Activated CD4-positive, alpha-beta T cell treated with anti-CD3 and anti-CD28 coated beads, Interleukin-2, amount 10 ng/mL, durations not matched to agents 7 days and 5 days (primary cell): ENCODE results near the gene WASF1. TPM values are rescaled to one million over a fixed set of nuclear protein-coding genes. Genes with fewer than 3 reads are reported as not detected.
A peak's percentile ranks its signal among the peaks of the same experiment; 100 is the strongest.

ENCODE experiments used
- CTCF ChIA-PET: fragments of 350-600 bp; sonication (Branson Sonifier 250); formaldehyde crosslinking; loops from one replicate; lab custom pipeline; 2021; ENCODE audit warnings: antibody characterized with exemption; lab: Charles Lee
- POLR2A ChIA-PET: fragments of 350-600 bp; sonication (Branson Sonifier 250); formaldehyde crosslinking; loops from one replicate; lab custom pipeline; 2021; ENCODE audit warnings: antibody characterized with exemption; lab: Charles Lee
- DNase-seq: peaks from one replicate; pipeline ENCODE4 v3.0.0-alpha.2; 2020
- H3K27ac Mint-ChIP-seq: one replicate; pipeline ENCODE4 v1.8.0; 2021; ENCODE audit warnings: mild to moderate bottlenecking, moderate library complexity, mixed read lengths
- H3K27me3 Mint-ChIP-seq: one replicate; pipeline ENCODE4 v1.8.0; 2021; ENCODE audit warnings: mixed read lengths
- H3K36me3 Mint-ChIP-seq: one replicate; pipeline ENCODE4 v1.8.0; 2021; ENCODE audit warnings: low read depth, mixed read lengths
- H3K4me1 Mint-ChIP-seq: one replicate; pipeline ENCODE4 v1.8.0; 2021; ENCODE audit warnings: mixed read lengths
- H3K4me3 Mint-ChIP-seq: one replicate; pipeline ENCODE4 v1.8.0; 2021; ENCODE audit warnings: mild to moderate bottlenecking, moderate library complexity, mixed read lengths
- H3K9me3 Mint-ChIP-seq: one replicate; pipeline ENCODE4 v1.8.0; 2021; ENCODE audit warnings: mixed read lengths
- total RNA-seq, 2 experiments: library from RNA; stranded (reverse); gene quantifications; one replicate each; pipeline ENCODE4 v1.2.3, GENCODE V29; 2021

WASF1 gene
- total RNA-seq, 2 experiments from 2014 or later, result 0.45 to 0.46 TPM

GRCh38 chr6:110191477-110191876, 12.0 kb upstream of the WASF1 start:
- CTCF ChIA-PET, result no interaction called here

DNA sequence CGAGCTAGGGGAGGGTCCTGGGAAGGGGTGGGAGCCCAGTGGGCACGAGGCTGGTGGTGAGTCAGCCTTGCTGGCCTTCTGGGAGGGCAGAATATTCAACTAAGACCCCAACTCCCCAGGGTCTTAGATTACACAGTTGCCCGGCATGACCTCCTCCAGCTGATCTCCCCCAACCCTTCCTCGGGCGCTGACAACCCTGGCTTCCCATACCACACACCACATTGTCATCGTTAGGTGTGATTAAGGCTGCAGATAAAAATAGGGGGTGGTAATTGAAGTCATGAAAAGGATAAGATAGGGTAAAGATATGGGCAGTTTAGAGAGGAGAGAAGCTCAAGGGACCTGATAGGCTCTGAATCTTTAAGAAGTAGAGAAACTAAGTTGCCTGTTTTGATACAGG, 11.3 kb upstream of the WASF1 start:
- no peak for DNase-seq
- no peak overlapping the region for H3K27ac Mint-ChIP-seq
- ChIA-PET POLR2A (no interaction called here), CTCF (no interaction called here)
- no peaks in the 10 kb centered on the region for H3K9me3 Mint-ChIP-seq
- peaks cover 17% of the 10 kb centered on the region for H3K36me3 Mint-ChIP-seq
- peaks cover 16% of the 10 kb centered on the region for H3K4me1 Mint-ChIP-seq
- no peak overlapping the region for H3K4me3 Mint-ChIP-seq
- H3K27me3 Mint-ChIP-seq, result no peaks in the 10 kb centered on the region

More at GRCh38 chr6:110191477-110191876, 12.0 kb upstream of the WASF1 start:
- H3K36me3 Mint-ChIP-seq, result peaks cover 16% of the 10 kb centered on the region
- H3K27me3 Mint-ChIP-seq, result no peaks in the 10 kb centered on the region
- POLR2A ChIA-PET, result no interaction called here
- no peak overlapping the region for H3K27ac Mint-ChIP-seq
- no peaks in the 10 kb centered on the region for H3K9me3 Mint-ChIP-seq
- no peak for DNase-seq
- no peak overlapping the region for H3K4me3 Mint-ChIP-seq
- peaks cover 10% of the 10 kb centered on the region for H3K4me1 Mint-ChIP-seq

- H3K4me3 Mint-ChIP-seq, result no peak overlapping the region
Observed at GRCh38 chr6:110188791-110189190, 9.3 kb upstream of the WASF1 start.

DNA sequence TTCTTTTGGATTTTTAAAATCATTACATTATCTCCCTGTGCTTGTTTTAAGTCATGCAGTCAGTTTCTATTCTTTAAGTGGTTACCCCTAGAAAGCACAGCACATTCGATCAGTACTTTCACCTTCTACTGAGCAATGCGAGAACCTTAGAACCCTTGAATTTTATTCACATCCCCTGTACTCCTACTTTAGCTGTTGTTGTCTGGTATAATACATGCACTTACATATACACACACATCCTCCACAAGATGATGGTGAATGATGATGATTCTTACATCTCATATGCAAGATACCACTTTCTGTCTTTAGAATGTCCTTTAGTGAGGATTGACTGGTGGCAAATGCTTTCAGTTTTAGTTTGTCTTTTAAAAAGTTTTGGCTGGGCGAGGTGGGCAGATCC, 6.4 kb upstream of the WASF1 start:
- ChIA-PET POLR2A (no interaction called here), CTCF (no interaction called here)
- no peaks in the 10 kb centered on the region for H3K27me3 Mint-ChIP-seq

More at GRCh38 chr6:110188791-110189190, 9.3 kb upstream of the WASF1 start:
- ChIA-PET CTCF (interaction anchor here (1.0 to 1.2 kb wide), 2 partner anchors 10 to 16 kb away, joined by 3 read pairs; no protein-coding TSS in a partner anchor), POLR2A (no interaction called here)
- peaks cover 7% of the 10 kb centered on the region for H3K36me3 Mint-ChIP-seq
- H3K9me3 Mint-ChIP-seq, result no peaks in the 10 kb centered on the region
- H3K4me1 Mint-ChIP-seq, result peaks cover 25% of the 10 kb centered on the region
- DNase-seq, result no peak
- H3K27me3 Mint-ChIP-seq, result no peaks in the 10 kb centered on the region
- no peak overlapping the region for H3K27ac Mint-ChIP-seq

GRCh38 chr6:110183292-110183885, 3.9 kb upstream of the WASF1 start:
- H3K4me3 Mint-ChIP-seq, result no peak overlapping the region
- H3K36me3 Mint-ChIP-seq, result peaks cover 3% of the 10 kb centered on the region
- no peak for DNase-seq
- peaks cover 2% of the 10 kb centered on the region for H3K27me3 Mint-ChIP-seq
- ChIA-PET POLR2A (no interaction called here), CTCF (no interaction called here)
- peaks cover 23% of the 10 kb centered on the region for H3K4me1 Mint-ChIP-seq
- no peaks in the 10 kb centered on the region for H3K9me3 Mint-ChIP-seq
- no peak overlapping the region for H3K27ac Mint-ChIP-seq

More for the DNA sequence above, 6.4 kb upstream of the WASF1 start:
- Mint-ChIP-seq H3K4me3 (peak overlapping the region; percentile 16), H3K27ac (peak overlapping the region; percentile 56), H3K36me3 (peaks cover 3% of the 10 kb centered on the region), H3K9me3 (no peaks in the 10 kb centered on the region), H3K4me1 (peaks cover 25% of the 10 kb centered on the region)
- DNase-seq, result no peak

DNA sequence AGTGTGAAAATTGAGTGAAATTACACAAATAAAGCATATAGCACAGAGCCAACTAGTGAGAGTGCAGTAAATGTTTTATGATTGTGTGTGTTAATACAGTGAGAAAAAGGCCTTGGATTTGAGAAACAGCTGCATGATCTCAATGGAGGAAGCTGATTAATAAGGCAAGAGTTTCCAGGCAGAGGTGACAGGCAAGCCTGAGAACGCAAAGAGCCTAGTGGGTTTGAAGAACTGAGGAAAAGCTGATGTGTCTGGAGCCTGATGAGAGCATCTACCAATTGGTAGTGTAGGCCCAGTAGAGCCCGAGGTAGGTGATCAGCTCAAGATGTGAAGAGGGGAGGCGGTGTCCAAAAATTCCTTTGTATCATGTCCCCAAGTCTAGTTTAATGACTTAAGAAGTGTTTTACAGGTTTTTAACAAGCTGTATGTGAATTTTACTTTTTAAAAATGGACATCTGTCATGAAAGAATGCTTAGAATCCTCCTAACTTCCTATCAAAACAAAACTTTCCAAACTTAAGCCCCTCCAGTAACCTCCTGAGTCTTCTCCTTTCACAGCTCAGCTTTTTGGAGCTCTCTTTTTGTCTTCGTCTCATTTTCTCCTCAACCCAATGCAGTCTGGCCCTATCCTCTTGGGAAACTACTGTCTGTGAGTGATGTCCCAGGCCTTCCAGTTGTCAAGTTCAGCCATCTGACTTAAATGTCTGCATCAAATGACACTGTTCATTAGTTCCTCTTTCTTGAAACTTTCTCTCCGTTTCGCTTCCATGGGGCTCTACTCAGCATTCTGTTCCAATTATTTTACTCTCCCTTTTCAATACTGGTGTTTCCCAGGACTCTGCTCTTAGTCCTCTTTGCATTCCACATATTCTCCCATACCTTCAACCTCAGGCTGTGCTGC, 1.9 kb upstream of the WASF1 start:
- no peak overlapping the region for H3K27ac Mint-ChIP-seq
- H3K4me3 Mint-ChIP-seq, result no peak overlapping the region
- DNase-seq, result peak; percentile 6
- CTCF ChIA-PET, result interaction anchor here (0.6 to 0.8 kb wide), 3 partner anchors 15 to 797 kb away, joined by 3 to 4 read pairs (median 3); no protein-coding TSS in a partner anchor
- peaks cover 8% of the 10 kb centered on the region for H3K27me3 Mint-ChIP-seq
- peaks cover 20% of the 10 kb centered on the region for H3K4me1 Mint-ChIP-seq
- no peaks in the 10 kb centered on the region for H3K36me3 Mint-ChIP-seq
- no peaks in the 10 kb centered on the region for H3K9me3 Mint-ChIP-seq
- POLR2A ChIA-PET, result no interaction called here

GRCh38 chr6:110180228-110181008, 948 bp upstream of the WASF1 start, which contains the start of gene CDC40:
CDC40 (plus strand) TSS chr6:110180427; CDS start chr6:110180445, 18 bp downstream.
- Mint-ChIP-seq H3K4me3 (no peak within 1 kb of the TSS), H3K9me3 (no peaks in the 10 kb centered on the region), H3K4me1 (peaks cover 12% of the 10 kb centered on the region), H3K27ac (no peak within 1 kb of the TSS), H3K36me3 (no peaks in the 10 kb centered on the region), H3K27me3 (peaks cover 10% of the 10 kb centered on the region)
- peak; percentile 70 for DNase-seq
- ChIA-PET POLR2A (interaction anchor here (0.6 kb wide), 1 partner anchor 1826 kb away, joined by 6 read pairs; no protein-coding TSS in a partner anchor), CTCF (interaction anchor here (0.6 to 2.4 kb wide), 5 partner anchors 16 to 796 kb away, joined by 3 to 8 read pairs (median 4); no protein-coding TSS in a partner anchor)

DNA sequence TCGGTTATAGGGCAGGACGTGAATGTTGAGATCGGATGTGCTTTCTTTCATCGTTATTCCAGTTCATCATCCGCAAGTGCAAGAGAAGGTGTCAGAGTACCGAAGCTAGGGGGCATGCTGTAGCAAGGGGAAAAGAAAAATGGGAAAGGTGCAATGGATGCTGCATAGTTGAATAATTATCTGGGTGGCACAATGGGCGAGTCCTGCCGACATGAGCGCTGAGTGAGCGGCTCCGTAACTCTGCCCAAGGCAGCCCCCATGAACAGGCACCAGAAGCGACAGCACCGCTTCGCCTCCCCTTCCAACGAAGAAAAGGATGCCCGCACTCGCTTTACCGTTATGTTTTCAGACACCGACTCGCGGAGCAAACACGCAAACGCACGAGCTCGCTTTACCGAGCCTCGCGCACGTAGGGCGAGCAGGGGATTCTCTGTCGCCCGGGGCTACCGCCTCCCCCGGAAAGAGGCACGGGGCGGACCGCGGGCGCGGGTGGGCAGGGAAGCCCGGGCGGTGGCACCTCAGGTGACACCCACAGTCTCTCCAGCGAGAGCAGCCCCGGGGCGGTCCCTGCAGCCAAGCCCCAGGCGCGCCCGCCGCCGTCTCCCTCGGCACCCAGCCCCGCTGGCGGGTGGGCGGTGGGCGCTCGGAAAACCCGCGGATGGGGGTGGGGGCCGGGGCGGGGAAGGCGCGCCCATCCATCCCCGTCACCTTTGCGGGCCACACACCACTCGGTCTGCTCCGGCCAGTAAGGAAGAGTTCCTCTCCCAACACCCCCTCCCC, 654 bp downstream of the WASF1 start:
- Mint-ChIP-seq H3K4me1 (peaks cover 6% of the 10 kb centered on the region), H3K27ac (peak overlapping the region; percentile 27), H3K9me3 (no peaks in the 10 kb centered on the region), H3K36me3 (no peaks in the 10 kb centered on the region), H3K4me3 (peak overlapping the region; percentile 79), H3K27me3 (peaks cover 24% of the 10 kb centered on the region)
- POLR2A ChIA-PET, result interaction anchor here (0.6 kb wide), 1 partner anchor 206 kb away, joined by 3 read pairs; no protein-coding TSS in a partner anchor
- CTCF ChIA-PET, result interaction anchor here (1.0 to 2.4 kb wide), 2 partner anchors 34 to 212 kb away, joined by 3 to 8 read pairs; no protein-coding TSS in a partner anchor
- peak; percentile 56 for DNase-seq

DNA sequence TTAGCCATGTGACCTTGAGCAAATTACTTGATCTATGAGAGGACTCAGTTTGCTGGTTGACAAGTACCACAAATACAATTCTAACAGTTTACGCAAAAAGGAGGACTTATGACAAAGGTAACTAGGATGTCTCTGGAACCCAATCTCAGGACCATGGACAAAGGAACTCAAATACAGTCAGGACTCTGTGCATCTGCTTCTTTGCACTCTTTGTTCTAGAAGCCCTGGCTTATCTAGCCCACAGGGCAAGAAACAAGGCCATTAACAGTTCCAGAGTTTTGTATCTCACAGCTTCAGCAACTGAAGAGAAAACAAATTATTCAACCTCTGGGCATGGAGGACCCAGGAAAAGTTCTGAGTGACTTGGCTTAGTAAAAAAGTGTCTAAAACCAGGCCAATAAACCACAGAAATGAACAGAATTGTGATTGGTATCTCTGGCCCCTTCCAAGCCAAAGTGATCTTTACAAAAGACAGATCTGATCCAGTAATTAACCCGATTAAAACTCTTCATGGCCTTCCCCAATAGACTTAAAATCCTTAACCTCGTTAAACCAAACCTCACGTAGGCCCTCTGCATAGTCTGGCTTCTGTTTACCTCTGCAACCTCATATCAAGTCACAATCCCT, 5.9 kb downstream of the WASF1 start:
- no peak for DNase-seq
- peaks cover 4% of the 10 kb centered on the region for H3K4me1 Mint-ChIP-seq
- no peaks in the 10 kb centered on the region for H3K9me3 Mint-ChIP-seq
- H3K4me3 Mint-ChIP-seq, result no peak overlapping the region
- no peak overlapping the region for H3K27ac Mint-ChIP-seq
- H3K36me3 Mint-ChIP-seq, result no peaks in the 10 kb centered on the region
- ChIA-PET CTCF (no interaction called here), POLR2A (no interaction called here)
- H3K27me3 Mint-ChIP-seq, result peaks cover 34% of the 10 kb centered on the region

DNA sequence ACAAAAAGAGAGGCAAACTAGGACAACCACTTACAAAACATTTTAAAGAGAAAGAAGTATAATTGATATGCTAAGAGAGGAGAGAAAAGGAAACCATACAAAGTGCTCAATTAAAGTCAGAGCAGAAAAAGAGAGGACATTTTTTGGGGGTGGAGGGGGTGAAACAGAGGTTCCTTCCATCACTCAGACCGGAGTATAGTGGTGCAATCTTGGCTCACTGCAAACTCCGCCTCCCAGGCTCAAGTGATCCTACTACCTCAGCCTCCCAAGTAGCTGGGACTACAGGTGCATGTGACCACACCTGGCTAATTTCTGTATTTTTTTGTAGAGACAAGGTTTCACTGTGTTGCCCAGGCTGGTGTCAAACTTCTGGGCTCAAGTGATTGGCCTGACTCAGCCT, 9.4 kb downstream of the WASF1 start:
- Mint-ChIP-seq H3K36me3 (no peaks in the 10 kb centered on the region), H3K9me3 (no peaks in the 10 kb centered on the region), H3K4me1 (no peaks in the 10 kb centered on the region), H3K27me3 (peaks cover 26% of the 10 kb centered on the region), H3K27ac (no peak overlapping the region), H3K4me3 (no peak overlapping the region)
- ChIA-PET POLR2A (no interaction called here), CTCF (no interaction called here)
- no peak for DNase-seq

DNA sequence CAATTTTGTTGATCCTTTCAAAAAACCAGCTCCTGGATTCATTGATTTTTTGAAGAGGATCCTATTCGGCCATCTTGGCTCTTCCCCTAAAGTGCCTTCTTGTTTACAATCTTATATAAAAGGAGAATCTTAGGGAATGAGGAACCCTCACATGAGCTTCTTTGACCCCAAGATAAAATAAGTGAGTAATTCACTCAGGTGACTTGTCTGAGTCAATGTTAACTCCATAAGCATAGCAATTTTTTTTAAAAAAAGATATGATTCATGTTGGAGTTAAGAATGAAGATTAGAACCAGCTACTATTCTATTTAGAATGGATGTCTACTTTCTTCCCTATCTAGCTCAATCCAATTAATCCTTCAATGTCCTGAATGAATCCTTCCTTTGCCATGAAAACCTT, 21.0 kb downstream of the WASF1 start:
- CTCF ChIA-PET, result no interaction called here
- peaks cover 4% of the 10 kb centered on the region for H3K27me3 Mint-ChIP-seq

More for the DNA sequence above, 21.0 kb downstream of the WASF1 start:
- no peaks in the 10 kb centered on the region for H3K36me3 Mint-ChIP-seq
- DNase-seq, result no peak
- H3K27ac Mint-ChIP-seq, result no peak overlapping the region
- no peaks in the 10 kb centered on the region for H3K9me3 Mint-ChIP-seq
- H3K4me3 Mint-ChIP-seq, result no peak overlapping the region
- H3K4me1 Mint-ChIP-seq, result no peaks in the 10 kb centered on the region
- POLR2A ChIA-PET, result no interaction called here
